8988T (cell line): Measurements from ENCODE around the gene ACRBP.
A peak's percentile ranks its signal among the peaks of the same experiment; 100 is the strongest.

Experiments used
- DNase-seq: peaks from one replicate; pipeline ENCODE4 v3.0.0; 2011

The ACRBP gene

DNA sequence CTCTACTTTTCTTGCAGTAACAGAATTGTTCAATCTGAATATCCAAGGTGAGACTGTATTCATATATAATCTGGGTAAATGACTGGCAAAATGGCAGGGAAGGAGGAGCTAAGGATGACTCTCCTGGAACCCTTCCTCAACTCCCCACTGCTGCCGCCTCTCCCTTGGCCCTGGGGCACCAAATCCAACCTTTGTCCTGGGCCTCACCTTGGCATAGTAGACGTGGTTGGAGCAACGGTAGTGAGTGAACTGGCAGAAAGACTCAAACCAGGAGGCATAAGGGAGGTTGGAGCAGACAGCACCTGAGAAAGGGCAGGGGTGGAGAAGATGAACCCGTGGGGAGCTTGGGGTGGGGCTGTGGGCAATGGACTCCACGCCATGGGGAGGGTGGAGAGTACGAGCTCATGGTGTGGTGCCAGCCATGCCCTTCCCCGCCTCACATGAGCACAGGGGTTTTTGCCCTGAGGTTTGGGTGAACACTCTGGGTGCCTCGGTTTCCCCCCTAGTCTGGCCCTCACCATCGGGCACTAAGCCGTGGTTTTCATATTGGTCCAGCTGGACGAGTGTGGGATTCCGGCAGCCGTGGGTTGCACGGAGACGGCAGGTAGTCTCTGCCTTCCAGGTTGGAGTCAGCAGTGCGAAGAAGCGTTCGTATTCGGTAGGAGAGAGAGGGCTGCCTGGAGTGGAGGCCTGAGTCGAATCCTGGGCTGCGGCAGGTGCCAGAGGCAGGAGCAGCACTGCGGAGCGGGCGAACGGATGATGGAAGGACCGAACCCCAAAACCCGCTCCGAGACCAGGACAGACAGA, 753 bp downstream of the ACRBP start:
- DNase-seq: no peak

DNA sequence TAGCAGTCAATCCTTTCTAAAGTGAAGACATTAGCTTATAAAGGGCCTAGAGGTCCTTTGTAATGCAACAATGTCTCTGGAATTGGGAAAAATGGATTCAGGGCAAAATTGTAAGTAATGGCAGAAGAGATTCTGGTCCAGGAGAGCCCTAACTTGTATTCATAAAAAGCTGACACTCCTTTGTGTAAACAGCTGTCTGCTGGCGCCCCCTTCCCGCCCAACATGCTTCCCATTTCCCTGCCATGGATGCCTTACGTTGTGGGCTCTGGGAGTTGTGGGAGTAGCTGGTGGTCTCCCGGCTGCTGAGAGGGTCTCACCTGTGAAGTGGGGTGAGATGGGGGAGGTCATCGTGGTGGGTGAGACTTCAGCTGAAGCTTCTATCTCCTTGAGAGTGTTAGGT, 2.3 kb downstream of the ACRBP start:
- peak; percentile 42 for DNase-seq

DNA sequence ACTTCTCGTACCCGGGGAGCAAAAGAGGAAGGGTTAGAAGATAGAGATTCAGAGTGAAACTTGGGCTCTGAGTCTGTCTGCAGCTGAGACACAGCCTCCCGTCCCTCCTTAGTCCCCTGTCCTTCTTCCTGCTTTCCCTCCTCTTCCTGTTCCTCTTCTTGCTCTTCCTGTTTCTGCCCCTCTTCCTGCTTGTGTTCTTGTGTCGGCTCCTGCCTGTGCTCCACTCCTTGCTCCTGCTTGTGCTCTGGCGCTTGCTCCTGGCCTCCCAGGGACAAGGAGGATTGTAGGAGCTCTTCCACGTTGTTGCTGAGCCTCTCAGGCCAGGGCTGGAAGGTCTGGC, 3.0 kb downstream of the ACRBP start:
- no peak for DNase-seq

DNA sequence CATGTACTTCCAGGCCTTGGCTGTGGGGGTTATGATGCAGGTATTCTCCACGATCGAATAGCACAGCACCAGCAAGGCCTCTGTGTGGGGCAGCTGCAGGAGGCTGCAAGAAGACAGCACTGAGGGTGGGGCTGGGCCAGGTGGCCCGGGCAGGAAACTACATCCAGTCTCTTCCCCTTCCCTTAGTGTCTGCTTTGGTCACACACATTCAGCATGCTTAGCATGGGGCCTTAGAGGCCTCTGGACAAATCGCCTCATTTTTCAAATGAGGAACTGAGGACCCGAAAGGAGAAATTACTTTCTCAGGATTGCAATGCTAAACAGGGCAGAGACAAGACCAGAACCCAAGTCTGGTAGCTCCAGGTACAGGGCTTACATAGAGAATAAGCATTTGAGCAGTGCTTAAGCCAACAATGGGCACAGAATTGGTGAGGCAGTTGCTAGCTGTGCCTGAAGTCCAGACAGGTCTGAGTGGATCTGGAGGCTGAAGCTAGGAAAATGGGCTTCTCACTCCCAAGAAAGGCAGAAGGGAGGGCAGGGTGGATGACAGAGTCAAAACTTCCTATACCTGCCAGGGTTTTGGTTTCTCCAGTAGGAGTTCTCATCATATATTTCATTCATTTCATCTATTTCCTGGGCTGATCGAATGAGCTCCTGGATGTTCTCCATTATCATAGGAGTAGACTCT, 3.5 kb downstream of the ACRBP start:
- DNase-seq: no peak

- no peak for DNase-seq
Observed at GRCh38 chr12:6641131-6641530, 6.1 kb downstream of the ACRBP start.

GRCh38 chr12:6640497-6640896, 6.7 kb downstream of the ACRBP start:
- no peak for DNase-seq

GRCh38 chr12:6639151-6639801, 8.0 kb downstream of the ACRBP start:
- no peak for DNase-seq

DNA sequence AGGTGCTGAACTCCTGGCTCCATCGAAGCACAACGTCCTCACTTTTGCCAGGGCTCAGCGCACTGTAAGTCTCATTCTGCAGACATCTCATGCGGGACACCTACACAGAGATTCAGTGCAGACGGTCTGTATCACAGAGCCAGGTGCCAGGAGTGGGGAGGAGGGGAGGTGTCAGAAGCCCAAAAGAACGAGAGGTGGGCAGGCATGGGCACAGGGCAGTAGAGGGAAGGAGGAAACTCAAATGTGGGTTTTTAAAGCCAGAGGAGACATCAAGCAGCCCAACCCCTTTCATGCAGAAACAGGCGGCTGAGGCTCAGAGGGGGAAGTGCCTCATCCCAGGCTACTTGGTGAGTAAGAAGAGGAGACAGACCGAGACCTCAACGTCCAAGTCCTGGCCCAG, 8.9 kb downstream of the ACRBP start:
- no peak for DNase-seq

DNA sequence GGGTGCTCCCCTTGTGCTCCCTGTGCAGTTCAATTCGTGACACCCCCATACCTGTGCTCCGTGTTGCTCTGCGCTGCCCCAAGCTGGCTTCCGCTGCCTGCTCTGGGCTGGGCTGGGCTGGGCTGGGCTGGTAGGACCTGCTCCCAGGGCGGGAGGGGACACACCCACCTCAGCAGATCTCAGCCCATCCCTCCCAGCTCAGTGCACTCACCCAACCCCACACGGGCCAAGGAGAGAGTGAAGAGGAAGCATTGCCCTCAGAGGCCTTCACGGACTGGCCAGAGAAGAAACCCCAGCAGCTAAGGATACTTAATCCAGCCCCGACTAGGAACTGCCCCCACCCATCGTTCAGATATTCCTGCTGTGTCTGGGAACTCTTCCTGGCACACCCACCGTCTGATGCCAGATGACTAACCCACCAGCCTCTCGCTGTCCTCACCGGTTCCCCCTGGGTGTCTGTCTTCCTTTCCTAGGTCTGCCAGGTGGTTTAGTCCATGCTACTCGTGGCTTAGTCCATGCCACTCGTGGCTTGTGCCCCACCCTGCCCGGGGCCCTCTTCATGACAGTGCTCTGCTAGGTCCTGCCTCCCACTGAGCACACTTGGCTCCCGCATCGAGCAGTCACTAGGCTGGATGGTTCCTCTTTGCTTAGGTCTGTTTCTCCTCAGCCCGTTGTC, 11.2 kb downstream of the ACRBP start, which contains the start of gene LPAR5:
LPAR5 (minus strand) TSS at position 104 of the 676 bp plus-strand sequence. CDS start 14,711 bp downstream, outside the sequence.
- peak; percentile 40 for DNase-seq

DNA sequence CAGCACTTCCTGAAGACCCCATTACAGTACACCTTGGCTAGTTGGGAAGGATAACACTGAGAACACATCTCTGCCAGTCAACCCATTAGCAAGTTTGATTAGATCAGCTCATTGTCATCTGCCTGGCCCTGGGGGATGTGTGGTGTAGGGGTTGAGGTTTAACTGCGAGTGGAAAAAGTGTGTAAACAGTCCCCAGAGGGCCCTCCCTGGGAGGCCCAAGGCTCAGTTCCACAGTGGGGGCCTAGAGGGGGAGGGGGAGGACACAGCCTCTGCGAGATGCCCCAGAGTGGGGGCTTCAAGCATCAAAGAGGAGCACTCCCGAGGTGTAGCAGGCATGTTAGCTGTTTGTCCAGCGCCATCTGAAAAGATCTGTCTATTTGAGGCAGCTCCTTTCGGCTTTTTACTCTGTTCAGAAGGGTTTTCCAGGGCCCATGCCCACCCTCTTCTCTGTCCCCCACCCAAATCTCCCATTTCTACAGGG, 11.8 kb downstream of the ACRBP start:
- no peak for DNase-seq

GRCh38 chr12:6632026-6632983, 14.9 kb downstream of the ACRBP start:
- DNase-seq: no peak

- DNase-seq: no peak
Observed at GRCh38 chr12:6631549-6631961, 15.7 kb downstream of the ACRBP start.

GRCh38 chr12:6630736-6631135, 16.5 kb downstream of the ACRBP start:
- no peak for DNase-seq

DNA sequence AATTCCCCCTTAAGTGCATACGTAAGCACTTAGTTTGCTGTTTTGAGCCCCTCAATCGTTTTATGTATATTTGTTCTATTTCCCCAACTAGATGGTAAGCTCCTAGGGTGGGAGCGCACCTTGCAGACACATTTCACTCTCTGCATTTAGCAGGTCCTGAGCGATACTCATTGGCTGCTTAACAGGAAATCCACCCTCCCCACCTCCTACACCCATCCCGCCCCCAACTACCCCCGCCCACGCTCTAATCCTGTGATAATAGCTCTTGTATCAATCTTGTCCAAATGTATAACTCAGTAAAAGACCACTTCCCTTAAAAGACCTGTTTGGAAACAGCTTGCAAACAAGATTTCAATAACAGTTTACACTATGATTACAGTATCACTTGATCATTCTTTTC, 19.6 kb downstream of the ACRBP start:
- DNase-seq: no peak

- no peak for DNase-seq
Observed at GRCh38 chr12:6626654-6627283, 20.5 kb downstream of the ACRBP start.

DNA sequence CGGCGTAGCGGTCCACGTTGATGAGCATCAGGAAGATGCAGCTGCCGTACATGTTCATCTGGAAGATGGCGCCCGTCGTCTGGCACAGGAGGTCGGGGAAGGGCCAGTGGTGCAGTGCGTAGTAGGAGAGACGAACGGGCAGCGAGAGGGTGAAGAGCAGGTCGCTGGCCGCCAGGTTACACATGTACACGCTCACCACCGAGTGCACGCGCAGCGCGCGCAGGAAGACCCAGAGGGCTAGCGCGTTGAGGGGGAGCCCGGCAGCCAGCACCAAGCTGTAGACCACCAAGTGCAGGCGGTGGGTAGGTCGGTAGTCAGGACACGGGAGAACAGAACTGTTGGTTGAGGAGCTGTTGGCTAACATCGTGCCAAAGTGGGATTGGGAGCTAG, 26.4 kb downstream of the ACRBP start:
- DNase-seq: no peak

DNA sequence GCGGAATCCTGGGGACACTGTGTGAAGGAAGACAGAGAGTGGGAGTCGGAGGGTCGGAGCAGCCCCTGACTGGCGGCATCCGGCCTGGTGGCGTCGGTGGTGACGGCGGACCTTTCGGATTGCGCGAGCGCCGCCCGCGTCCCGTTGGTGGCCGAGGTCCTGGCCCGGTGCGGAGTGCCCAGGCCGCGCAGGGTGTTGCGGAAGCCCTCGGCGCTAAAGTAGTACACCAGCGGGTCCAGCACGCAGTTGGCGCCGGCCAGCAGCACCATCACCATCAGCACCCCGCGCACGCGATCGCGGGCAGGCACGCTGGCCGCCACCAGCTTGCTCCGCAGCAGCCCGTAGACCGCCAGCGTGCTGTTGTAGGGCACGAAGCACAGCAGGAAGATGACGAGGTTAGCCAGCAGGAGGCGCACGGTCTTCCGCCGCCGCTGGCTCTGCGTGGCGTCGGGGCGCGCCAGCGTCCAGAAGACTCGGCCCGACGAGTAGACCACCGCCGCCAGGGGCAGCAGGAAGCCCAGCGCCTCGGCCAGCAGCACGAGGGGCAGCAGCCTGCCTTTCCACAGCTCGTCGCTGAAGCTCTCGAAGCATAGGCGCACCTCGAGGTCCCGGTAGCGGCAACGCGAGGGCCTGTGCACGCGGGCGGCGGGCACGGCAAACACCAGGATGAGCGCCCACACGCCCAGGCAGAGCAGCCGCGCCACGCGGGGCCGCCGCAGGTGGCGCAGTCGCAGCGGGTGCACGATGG, 26.9 kb downstream of the ACRBP start:
- no peak for DNase-seq

DNA sequence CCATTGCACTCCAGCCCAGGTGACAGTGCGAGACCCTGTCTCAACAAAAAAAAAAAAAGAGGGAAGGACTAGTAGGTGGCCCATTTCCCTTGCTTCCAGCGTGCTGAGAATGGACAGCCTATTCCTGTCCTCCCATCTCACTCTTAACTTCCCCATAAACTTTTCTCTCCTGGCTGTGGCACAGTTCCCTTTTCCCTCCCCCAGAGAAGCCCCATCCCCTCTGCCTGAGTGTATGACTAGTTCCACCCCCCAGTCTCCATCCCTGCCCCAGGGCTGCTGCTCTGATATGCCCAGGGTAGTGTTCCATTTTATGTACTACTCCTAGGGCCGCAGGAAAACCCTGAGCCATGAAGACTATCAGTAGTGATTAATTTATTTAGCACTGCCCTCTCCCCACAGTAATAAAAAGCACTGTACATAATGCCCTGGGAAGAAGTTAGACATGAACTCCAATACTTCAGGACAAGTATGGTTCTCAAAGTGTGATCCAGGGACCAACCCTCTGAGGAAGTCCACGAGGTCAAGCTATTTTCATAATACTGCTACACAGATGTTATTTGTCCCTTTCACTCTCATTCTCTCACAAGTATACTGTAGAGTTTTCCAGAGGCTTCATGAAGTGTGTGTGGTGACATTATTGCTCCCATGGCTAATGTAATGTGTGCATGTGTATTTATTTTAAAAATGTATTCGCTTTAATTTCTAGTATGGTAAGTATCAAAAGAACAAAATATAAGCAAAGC, 28.6 kb downstream of the ACRBP start:
- no peak for DNase-seq

DNA sequence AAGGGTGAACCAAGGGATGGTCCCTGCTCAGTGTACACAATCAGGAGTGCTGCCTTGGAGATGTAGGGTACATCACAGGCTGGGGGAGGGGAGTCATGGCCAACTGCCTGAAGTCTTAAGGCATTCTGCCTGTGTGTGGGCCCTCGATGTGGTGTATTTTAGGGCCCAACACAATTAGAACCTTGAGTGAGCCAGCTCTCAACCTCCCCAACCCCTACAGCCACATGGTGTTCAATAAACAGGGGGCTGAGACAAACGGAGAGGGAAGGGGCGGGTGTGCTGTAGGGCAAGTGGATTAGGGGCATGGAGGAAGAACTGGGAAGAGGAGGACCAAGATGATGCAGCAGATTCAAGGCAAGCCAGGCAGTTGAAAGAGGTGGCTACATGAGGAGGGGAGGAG, 31.4 kb downstream of the ACRBP start:
- DNase-seq: no peak
